Raji (cell line): ENCODE results near the gene KIAA1217.

ENCODE experiments used
- POLR2A ChIP-seq: IDR thresholded peaks from 2 replicates; pipeline ENCODE4 v1.6.1; 2011; ENCODE audit warnings: low read depth, low read length, control low read depth; ENCODE audit not compliant: insufficient read depth

The KIAA1217 gene

DNA sequence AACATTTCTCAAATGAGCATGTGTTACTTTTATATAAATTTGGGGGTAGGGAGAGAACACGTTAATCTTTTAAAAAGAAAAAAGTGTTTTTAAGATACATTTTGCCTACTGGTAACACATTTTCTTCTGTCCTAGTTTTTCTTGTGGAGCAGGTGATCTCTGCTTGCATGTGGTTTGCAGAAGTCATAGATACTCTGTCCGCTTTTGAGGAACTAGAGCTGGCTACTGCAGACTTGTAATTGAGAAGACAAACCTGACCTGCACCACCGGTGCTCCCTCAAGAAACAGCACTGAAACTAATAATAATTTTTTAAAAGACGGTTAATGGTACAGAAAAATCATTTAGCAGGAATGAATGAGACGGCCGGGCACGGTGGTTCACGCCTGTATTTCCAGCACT, 243.1 kb downstream of the KIAA1217 start:
- TF ChIP-seq POLR2A, result no peak

GRCh38 chr10:24453404-24453830, 244.5 kb downstream of the KIAA1217 start:
- no peak for TF ChIP-seq POLR2A

GRCh38 chr10:24453973-24454372, 245.0 kb downstream of the KIAA1217 start:
- no peak for TF ChIP-seq POLR2A

GRCh38 chr10:24455447-24455846, 246.5 kb downstream of the KIAA1217 start:
- TF ChIP-seq POLR2A, result no peak

DNA sequence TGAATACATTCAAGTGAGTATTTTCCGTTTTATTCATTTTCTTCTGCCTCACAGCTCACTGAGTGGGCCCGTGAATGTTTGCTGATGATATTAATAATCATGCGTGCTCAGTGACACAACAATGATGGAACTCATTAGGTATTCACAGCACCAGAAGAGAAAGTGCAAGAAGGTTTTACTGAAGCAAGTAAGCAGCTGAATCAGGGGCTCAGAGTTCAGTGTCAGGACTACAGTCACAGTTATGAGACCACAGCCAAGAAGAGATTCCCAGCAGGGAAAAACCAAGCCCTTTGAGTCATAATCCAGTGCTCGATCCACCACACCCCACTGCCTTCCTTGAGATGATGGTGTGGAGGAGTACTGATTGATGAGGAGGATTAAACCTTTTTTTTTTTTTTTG, 247.4 kb downstream of the KIAA1217 start:
- no peak for TF ChIP-seq POLR2A

DNA sequence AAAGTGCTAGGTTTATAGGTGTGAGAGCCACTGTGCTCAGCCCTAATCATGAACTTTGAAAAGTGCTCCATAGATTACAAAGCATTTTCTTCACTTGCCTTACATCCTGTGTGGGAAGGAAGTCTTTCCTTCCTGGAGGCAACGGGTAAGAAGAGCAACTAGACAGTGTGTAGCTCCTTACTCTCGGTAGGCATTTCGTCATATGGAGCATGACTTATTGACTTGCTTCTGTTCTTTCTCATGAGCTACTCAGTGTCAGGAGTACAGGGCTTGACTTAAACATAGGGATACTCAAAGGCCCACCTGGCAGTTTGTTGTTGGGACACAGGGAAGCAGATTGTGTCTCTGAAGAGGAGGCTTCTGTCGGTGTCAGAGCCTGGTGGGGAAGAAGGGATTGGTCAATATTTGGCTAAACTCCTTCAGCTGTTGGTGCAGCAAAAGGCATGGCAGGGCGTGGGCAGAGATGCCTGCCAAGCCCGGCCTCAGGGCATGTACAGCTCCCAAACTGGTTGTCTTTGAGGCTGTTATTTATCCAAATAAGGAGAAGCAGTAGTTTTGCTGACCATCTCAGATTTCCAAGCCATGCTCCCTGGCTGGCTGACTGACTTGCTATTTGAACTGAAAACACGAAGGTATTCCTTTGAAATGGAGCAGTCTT, 248.9 kb downstream of the KIAA1217 start:
- no peak for TF ChIP-seq POLR2A

DNA sequence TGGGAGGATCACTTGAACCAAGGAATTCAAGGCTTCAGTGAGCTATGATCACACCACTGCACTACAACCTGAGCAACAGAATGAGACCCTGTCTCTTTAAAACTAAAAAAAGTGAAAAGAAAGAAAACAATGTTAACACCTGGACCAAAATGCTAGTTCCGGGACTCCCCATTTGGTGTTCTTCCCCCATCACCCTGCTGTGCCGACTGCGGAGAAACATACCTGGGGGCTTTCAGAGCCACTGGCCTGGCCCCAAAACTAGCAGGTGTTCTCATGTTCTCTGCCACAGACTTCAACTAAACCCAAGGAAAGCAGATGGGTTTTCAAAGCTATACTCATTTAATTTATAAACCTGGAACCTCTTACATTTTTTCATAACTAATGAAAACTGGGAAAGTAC, 250.9 kb downstream of the KIAA1217 start:
- no peak for TF ChIP-seq POLR2A

DNA sequence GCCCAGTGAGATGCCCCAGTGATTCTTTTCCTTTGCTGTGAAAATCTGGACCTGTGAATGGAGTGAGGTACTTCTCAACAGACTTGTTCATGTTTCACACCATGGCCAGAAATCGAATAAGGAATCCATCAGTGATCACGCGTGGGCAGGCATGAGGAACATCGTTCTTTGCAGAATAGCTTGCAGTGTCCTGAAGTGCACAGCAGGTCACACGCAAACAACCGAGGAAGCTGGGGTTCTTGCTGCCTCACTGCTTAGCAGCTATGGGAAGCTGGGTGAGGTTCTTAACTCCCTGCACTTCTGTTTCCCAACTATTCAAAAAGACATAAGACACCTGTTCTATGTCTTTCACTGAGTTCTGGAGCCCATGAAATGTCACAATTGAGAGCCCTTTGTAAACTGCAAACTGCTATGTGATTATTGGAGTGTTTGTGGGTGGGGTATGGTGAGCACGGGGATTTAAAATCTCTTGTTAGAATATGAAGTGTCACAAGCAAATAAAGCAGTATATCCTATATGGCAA, 253.4 kb downstream of the KIAA1217 start:
- no peak for TF ChIP-seq POLR2A

DNA sequence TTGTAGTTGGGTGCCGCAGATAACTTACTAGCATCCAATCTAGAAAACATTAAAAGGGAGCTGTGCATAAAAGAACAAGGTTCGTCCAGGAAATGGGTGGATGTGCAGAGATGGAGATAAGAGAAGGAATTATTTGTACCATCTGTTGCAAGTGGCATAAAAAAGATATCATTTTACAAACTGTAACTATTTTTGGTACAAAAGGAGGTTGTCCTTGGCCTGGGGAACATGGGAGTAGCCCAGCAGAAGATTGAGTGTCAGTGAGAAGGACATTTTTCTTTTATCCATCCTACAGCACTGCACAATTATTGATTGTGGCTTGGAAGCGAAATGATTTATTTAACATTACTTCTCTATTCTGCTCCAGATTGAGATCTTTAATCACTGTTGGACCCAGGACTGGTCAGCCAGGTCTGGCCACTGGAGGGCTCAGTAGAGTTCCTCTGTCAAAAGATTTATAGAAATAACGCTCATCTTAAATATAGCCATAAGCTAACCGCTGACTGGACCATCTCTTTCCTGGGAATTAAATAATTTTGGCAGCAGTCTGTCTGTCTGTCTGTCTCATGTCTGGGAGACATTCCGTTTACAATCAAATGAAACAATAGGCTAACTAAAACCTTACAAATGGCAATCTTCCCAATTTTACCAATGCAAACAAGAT, 254.1 kb downstream of the KIAA1217 start:
- no peak for TF ChIP-seq POLR2A

GRCh38 chr10:24463611-24464426, 254.9 kb downstream of the KIAA1217 start:
- no peak for TF ChIP-seq POLR2A

GRCh38 chr10:24465124-24465874, 256.4 kb downstream of the KIAA1217 start:
- TF ChIP-seq POLR2A, result no peak

- TF ChIP-seq POLR2A, result no peak
These were observed 257.2 kb downstream of the KIAA1217 start for GRCh38 chr10:24465891-24466818.

DNA sequence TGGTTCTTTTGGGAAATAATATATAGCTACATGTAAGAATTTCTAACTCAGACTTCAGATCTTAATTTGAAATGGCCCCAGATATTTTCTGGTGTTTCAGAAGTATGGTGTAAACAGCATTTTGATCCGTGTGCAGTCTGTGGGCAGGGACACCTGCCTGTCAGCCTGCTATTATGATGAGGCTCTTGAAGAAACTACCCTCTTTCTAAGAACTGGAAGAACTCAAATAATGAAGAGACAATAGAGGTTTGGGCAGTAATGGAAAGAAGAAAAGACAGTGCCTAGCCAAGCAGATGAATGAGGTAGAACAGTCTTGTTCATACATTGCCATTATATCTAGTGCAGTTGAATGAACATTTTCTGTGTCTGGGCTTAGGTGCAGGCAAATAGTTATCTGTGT, 258.2 kb downstream of the KIAA1217 start:
- no peak for TF ChIP-seq POLR2A

DNA sequence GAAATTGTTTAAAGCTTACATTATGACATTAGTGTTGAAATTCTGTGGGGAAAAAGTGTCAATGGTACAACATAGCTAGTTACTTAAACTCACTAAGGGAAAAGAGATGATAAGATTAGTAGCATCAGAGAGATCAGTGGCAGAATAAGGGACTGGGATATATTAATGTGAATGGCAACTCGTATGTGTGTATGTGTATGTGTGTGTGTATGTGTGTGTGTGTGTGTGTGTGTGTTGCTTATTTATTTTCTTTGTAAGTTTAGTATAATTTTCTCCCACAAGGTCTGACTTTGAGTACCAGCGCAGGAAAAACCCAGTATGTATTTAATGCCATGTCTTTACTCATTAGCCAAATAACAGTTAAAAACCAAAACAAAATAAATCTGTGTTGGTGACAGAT, 258.7 kb downstream of the KIAA1217 start:
- TF ChIP-seq POLR2A, result no peak
